AG04449 (cell line): ENCODE data around the gene CPA4.
A peak's percentile ranks its signal among the peaks of the same experiment; 100 is the strongest.

Experiments
- CTCF ChIA-PET: fragments of 350-600 bp; formaldehyde crosslinking; extraction: SDS; loops from one replicate; lab custom pipeline; 2021; ENCODE audit warnings: antibody characterized with exemption; lab: Yijun Ruan, JAX
- POLR2A ChIA-PET: fragments of 400-600, 350-600 bp; formaldehyde crosslinking; extraction: SDS; loops from one replicate; lab custom pipeline; 2020; ENCODE audit warnings: antibody characterized with exemption, inconsistent platforms; lab: Yijun Ruan, JAX
- DNase-seq: peaks from one replicate; pipeline ENCODE4 v3.0.0-alpha.2; 2010; ENCODE audit warnings: low read depth, low spot score
- H3K4me3 ChIP-seq: 2 replicates; pipeline ENCODE4 v1.5.1; 2011; ENCODE audit warnings: low read depth, mild to moderate bottlenecking, control low read depth, low read length
- TF ChIP-seq, protein P1 (sequence below): IDR thresholded peaks from one replicate; pipeline ENCODE4 v1.5.1; 2011; ENCODE audit warnings: mild to moderate bottlenecking, moderate library complexity, low read length, control low read depth, inconsistent platforms; ENCODE audit not compliant: insufficient read depth; ENCODE audit errors: missing control alignments

The CPA4 gene

DNA sequence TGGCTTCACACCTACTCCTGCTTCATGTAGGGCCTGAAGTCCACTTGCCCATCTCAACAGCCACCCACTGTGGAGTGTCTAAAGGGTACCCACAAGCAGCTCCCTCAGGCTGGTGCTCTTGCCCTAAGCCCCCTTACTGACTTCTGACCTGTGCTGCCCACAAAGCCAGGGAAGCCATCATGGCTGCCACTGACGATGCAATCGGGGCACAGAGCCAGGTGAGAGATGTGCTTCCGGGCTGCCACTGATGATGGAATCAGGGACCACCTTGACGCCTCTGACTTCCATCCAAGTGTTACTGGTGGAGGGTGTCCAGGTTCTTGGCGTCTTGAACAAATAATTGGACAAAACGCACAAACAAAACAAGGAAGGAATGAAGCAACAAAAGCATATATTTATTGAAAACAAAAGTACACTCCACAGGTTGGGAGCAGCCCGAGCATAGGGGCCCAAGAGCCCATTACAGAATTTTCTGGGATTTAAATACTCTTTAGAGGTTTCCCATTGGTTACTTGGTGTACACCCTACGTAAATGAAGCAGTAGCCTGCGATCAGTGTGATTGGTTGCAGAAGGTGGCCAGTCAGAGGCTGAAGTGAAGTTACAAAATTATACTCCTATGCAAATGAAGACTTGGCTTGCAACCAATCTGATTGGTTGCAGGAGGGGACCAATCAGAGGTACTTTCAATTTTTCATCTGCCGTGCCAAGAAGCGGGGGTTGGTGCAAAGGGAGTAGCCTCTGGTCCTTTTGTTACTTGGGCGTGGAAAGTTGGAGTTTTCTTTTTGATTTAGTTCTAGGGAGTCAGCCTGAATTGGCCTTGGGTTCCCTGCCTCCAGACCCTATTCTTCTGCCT, 21.8 kb upstream of the CPA4 start:
- no peak for DNase-seq
- POLR2A ChIA-PET, result no interaction called here

DNA sequence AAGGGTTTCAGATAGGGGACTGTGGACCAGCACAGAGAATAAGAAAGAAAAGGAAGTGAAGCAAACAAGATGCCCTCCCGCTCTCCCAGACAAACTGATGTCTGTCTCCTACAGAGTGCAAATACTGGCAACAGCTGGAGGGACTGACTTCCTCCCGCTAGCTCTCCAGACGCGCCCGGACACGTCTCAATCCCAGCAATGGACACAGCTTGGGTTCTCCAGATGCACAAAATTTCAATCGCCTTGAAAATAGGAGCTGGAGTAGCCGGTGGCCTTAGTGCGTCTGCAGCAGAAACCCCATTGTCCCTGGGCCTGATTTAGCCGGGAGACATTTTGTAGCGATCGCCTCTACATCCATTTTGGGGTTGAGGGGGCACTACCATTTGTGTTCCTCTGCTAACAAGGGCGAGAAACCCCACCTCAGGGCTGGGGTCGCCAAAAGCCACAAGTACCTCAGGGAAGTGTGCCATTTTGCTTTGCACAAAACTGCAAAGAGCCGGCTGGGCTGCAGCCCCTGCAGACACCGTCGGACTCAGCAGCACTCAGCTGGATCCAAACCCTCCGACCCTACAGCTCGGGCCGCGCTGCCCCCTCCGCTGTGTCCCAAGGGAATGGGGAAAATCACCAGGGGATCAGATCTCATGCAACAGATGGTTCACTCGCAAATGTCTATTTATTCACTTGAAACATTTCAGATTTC, 20.4 kb upstream of the CPA4 start:
- no peak overlapping the region for H3K4me3 ChIP-seq
- TF ChIP-seq, protein P1, sequence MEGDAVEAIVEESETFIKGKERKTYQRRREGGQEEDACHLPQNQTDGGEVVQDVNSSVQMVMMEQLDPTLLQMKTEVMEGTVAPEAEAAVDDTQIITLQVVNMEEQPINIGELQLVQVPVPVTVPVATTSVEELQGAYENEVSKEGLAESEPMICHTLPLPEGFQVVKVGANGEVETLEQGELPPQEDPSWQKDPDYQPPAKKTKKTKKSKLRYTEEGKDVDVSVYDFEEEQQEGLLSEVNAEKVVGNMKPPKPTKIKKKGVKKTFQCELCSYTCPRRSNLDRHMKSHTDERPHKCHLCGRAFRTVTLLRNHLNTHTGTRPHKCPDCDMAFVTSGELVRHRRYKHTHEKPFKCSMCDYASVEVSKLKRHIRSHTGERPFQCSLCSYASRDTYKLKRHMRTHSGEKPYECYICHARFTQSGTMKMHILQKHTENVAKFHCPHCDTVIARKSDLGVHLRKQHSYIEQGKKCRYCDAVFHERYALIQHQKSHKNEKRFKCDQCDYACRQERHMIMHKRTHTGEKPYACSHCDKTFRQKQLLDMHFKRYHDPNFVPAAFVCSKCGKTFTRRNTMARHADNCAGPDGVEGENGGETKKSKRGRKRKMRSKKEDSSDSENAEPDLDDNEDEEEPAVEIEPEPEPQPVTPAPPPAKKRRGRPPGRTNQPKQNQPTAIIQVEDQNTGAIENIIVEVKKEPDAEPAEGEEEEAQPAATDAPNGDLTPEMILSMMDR, result no peak
- ChIA-PET POLR2A (interaction anchor here (0.9 to 1.2 kb wide), 3 partner anchors 67 to 221 kb away, joined by 3 to 7 read pairs (median 5); partner anchors contain the start of gene TMEM209), CTCF (interaction anchor here (1.0 to 2.1 kb wide), 4 partner anchors 9 to 17 kb away, joined by 3 to 6 read pairs (median 4); no protein-coding TSS in a partner anchor)
- DNase-seq, result no peak

More for the DNA sequence above, 21.8 kb upstream of the CPA4 start:
- TF ChIP-seq, protein P1, result no peak
- H3K4me3 ChIP-seq, result no peak overlapping the region
- CTCF ChIA-PET, result interaction anchor here (1.0 to 2.1 kb wide), 3 partner anchors 8 to 16 kb away, joined by 3 to 6 read pairs (median 5); no protein-coding TSS in a partner anchor

DNA sequence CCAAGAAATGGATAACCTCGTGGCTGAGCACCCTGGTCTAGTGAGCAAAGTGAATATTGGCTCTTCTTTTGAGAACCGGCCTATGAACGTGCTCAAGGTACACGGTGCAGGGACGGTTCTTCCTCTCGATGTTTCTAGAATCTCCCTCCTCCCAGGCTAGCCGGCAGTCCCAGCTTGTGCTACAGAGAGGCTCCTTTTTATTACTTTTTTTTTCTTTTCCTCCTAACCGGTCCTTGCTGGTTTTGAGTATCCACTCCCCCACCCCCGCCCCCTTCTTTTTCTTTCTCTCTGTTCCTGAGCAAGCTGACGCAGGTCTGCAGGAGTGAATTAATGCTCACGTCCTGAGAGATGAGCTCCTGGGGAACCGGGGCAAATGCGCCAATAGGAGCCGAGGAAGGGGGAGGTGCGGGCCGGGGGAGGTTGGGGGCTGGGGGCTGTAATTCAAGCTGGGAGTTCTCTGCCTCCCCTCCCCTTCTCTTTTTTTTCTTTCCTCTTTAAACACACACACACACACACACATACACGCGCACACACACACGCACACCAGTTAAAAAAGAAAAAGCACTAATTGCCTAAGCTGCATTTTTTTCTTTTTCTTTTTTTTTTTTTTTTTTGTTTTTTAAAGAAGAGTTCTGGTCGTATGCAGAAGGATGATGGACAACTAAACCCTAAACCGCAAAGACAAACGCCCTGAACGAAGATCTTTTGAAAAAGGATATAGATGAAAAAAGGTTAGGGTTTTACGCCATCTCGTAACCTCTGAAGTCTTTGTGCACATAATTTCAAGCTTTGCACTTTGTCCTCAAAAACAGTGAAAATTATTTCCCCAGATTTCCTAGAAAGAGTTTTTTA, 19.7 kb upstream of the CPA4 start:
- POLR2A ChIA-PET, result interaction anchor here (0.8 to 1.2 kb wide), 4 partner anchors 20 to 221 kb away, joined by 3 to 7 read pairs (median 4); partner anchors contain the start of genes CPA4 and TMEM209
- DNase-seq, result no peak
- H3K4me3 ChIP-seq, result peak overlapping the region; percentile 20; the same call in 1 of the 2 replicates

DNA sequence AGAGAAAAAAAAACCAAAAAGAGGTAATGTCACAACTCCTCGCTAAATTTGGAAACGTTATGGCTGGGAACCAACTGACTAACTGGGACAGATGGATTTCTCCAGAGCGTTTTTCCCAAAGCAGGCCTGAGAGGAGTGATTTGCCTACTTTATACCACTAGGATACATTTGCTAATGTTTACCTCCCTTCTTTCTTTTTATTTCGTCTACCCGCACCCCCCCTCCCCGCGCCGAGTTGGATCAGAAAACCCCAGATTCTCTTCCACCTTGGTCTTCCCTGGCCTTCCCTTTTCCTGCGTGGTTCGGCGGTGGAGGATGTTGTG, 19.1 kb upstream of the CPA4 start:
- CTCF ChIA-PET, result interaction anchor here (0.6 to 1.9 kb wide), 4 partner anchors 10 to 69 kb away, joined by 3 to 5 read pairs (median 3); partner anchors contain the start of gene TMEM209
- TF ChIP-seq, protein P1, result no peak
- POLR2A ChIA-PET, result interaction anchor here (0.8 to 1.0 kb wide), 2 partner anchors 19 to 69 kb away, joined by 3 to 5 read pairs; partner anchors contain the start of genes CPA4 and TMEM209
- no peak overlapping the region for H3K4me3 ChIP-seq
- no peak for DNase-seq

More for the DNA sequence above, 19.7 kb upstream of the CPA4 start:
- CTCF ChIA-PET, result interaction anchor here (0.6 to 2.1 kb wide), 6 partner anchors 10 to 68 kb away, joined by 3 to 6 read pairs (median 4); partner anchors contain the start of gene TMEM209
- TF ChIP-seq, protein P1, result no peak

DNA sequence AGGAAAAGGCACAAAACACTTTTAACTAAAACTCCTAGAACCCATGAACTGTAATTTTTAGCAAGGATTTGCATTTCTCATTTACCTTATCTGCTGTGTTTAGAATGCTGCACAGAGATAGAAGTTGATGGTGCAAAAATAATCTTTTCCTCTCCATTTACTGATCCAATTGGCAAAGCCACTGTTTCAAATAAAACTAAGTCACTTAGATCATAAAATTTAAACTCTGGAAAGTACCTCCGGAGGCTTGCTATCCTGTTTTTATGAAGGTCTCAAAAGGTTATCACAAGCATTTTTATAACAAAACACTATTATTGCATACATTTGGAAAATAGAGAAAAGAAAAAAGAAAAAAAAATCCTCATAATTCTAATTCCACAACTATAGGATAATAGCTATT, 18.7 kb upstream of the CPA4 start:
- CTCF ChIA-PET, result interaction anchor here (0.6 to 1.9 kb wide), 3 partner anchors 10 to 69 kb away, joined by 3 to 5 read pairs (median 3); partner anchors contain the start of gene TMEM209
- H3K4me3 ChIP-seq, result no peak overlapping the region

More for the DNA sequence above, 18.7 kb upstream of the CPA4 start:
- POLR2A ChIA-PET, result no interaction called here
- DNase-seq, result no peak
- TF ChIP-seq, protein P1, result no peak
